Activated CD4-positive, alpha-beta T cell treated with anti-CD3 and anti-CD28 coated beads, Interleukin-2, Interleukin-6, amounts not matched to agents 100 ng/mL and 50 ng/mL, durations not matched to agents 16 hours and 8 hours (primary cell): ENCODE measurements around the gene CA14.
A peak's percentile ranks its signal among the peaks of the same experiment; 100 is the strongest.
"Not testable (repeated sequence)": the region's sequence is repeated elsewhere in the genome, so short reads cannot be mapped to it uniquely, and the experiment has no call there.

Source experiments
- DNase-seq: peaks from one replicate; pipeline ENCODE4 v3.0.0-alpha.2; 2020

CA14 gene

DNA sequence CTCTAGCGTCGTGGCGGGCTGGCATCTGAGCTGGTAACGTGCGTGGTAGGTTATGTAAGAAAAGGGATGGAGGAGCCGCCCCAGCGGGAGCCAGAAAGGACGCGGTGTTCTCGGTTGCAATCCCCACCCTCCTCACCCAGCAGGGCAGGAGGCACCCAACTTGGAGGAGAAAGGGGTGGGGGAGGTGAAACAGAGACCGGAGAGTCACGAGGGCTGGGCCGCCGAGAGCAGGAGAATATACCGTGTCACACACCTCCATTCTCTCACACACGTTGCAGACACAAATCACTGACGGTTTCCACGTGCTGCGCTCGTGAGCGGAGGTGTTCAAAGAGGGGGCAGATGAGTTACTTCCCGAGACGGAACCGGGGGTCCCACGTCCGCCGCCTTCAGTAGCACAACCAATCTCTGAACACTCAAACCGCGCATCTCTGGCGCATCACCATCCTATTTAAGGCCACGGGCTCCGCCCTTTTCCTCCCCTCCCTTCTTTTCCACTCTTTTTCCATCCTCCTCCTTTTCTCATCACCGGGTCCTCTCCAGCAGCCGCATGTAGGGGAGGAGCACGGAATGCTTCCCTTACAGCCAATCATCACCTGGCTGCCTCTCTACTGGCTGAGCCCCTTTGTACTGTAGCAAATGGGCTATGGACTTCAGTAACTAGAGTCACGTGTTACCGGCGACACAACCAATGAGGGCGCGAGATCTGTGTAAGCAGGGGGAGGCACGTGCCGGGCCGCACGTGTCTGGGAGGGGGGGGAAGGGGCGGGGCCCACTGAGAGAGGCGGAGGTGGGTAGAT lies 24.4 kb downstream of the CA14 start, which contains the start of gene CIART:
CIART (plus strand) TSS at position 797 of the 800 bp plus-strand sequence. CDS start 714 bp downstream, outside the sequence.
- DNase-seq: peak; percentile 79

DNA sequence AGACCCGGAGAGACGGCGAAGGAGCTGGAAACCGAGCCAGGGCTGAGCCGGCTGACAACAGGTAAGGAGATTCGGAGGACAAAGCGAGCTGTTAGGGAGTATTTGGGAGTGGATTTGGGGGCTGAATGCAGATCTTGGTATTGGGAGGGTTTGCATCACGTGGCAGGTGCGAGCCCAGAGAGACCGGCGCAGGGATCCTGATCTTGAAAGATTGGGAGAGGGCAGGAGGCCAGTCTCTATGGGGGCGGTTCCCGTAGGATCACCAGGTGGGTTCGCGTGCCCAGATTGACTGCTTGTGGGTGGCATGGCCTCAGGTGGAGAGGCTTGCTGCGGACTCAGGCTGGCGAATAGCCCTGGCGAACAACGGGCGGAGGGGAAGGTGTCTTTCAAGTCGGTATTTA lies 25.0 kb downstream of the CA14 start:
- DNase-seq: no peak

DNA sequence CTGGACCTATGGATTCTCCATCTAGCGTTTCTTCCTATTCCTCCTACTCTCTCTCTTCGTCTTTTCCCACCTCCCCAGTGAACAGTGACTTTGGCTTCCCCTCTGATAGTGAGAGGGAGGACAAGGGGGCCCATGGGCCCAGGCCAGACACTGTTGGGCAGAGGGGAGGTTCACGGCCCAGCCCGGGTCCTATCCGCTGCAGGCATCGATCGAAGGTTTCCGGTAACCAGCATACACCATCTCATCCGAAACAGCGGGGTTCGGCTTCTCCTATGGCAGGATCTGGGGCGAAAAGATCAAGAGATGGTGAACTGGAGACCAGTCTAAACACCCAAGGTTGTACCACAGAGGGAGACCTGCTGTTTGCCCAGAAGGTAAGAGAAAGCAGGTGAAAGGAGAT lies 25.7 kb downstream of the CA14 start:
- DNase-seq: no peak

DNA sequence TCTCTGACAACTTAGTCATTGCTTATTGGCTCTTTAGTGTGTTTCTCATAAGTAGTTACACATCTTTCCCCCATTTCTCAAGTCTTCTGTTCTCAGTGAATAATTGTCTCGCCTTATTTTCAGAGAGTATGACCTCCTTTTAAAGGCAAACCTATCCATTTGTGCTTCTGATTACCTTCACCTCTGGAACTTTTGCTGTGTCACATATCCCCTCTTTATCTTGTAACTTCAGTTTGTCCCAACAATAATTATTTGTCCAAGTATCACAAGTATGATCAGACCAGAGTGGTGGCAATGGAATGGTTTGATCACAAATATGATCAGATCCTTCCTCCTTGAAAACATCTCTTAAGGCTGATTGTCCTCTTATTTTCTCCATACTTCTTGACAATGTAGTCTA lies 30.8 kb downstream of the CA14 start:
- no peak for DNase-seq

DNA sequence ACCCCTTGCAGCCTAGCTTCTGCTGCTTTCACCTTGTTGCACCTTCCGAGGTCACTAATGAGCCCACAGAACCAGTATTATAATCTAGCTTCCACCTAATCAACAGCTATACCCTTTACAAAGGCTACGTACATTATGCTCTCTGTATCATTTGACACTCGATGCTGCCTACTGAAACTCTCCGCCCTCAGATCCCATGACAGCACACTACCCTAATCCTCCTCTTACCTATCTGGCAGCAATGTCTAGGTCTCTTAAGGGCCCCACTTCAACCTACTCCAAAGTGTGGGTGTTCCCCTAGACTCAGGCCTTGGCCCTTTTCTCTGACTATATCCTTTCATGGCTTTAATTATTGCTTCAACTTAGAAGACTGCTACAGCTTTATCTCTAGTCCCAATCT lies 31.2 kb downstream of the CA14 start:
- no peak for DNase-seq

DNA sequence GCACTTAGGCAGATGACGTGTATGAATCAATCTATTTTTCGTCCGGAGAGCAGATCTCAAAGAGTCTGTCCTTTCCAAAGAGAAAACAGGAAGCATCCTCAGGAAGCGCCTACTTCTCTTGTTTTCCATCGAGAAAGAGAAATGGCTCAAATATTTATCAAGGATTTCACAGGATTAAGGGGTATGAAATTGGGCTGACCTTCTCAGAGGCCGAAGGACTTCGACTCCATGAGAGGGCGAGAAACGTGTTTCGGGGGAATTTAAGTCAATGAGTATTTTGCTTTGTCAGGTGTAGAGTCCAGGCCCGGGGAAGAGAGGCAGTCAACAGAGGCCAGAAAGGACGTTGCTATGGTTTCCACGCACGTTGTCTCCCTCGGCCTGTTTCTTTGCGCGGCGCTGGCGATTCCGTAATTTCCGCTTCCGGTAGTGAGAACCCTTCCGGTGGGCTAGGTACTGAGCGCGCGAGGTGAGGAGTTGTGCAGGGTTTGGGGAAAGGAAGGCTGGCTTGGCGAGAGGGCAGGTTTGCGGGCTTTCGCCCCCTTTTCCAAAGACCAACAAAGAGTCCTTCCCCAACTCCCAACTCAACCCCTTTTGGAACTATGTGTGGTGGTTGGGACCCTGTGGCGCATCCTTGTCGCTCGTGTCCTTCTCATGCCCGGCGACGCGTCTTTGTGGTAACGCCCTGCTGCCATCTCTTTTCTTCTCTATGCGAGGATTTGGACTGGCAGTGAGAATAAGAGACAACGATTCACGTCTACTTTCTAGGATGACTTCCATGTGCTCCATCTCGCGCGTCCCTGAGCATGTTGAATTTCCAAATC lies 36.1 kb downstream of the CA14 start, which contains the start of gene MRPS21:
MRPS21 (plus strand) TSS at position 429 of the 821 bp plus-strand sequence. CDS start 506 bp downstream, outside the sequence.
- DNase-seq: peak; percentile 95

DNA sequence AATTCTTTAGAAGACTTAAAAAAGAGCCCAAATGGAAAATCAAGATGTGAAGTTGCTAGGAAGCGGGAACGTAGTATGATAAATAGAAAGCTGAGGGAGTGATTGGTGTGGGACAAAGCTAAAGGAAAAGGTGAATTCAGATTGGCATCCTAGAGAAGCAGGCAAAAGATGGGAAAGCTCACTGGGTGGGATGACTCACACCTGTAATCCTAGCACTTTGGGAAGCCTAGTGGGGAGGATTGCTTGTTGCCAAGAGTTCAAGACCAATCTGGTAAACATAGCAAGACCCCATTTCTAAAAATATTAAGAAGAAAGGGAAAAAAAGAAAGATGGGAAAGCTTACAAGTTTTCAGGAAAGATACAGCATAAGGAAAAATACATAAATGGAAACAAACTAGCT lies 37.9 kb downstream of the CA14 start:
- no peak for DNase-seq

DNA sequence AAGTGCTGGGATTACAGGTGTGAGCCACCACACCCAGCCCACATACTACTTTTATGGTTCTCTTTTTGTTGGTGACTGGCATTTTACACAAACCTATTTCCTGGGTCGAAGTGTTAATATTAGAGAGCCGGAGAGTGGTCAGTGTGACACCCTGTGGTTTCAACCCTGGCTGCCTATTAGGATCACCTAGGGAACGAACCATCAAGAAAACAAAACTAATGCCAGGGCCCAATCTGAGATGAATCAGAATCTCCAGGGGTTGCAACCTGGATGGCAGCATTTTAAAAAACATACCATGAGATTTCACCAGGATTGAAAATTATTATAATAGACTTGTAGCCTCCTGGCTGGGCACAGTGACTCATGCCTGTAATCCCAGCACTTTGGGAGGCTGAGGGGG lies 42.1 kb downstream of the CA14 start:
- no peak for DNase-seq

DNA sequence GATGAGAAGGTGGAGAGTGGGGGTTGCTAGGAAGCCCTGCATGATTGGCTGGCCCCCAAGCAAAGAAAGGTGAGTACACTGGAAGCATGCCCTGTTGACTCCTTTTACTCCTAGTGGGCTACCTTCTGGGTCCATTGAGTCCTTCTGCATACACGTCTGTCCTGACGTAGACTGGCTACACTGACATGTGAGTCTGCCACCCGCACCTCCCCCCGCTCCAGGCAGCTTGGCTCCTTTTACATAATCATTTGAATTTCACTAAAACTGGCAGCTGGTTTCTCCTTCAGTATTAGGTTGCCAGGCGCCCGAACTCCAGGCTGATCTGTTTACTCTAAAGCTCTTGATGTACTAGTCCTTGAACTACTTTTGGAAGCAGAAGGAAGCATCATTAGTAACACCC lies 44.8 kb downstream of the CA14 start:
- DNase-seq: no peak

DNA sequence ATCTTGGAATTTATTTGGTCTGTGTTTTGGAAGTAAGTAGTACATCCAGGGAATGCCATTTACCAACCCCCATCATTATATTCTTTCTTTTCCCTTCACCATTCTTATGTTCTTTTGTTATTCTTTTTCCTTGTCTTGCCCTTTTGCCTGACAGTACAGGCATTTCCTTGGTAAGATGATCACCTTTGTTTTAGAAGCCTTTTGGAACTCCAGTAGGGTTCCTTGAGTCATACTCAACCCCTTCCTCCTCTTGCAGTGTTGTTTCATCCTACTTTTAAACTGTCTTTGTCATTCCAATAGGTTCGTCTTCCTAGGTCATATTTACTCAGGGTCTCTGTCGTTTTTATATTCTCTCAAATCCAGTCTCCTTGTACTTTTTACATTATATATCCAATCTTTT lies 45.3 kb downstream of the CA14 start:
- no peak for DNase-seq

DNA sequence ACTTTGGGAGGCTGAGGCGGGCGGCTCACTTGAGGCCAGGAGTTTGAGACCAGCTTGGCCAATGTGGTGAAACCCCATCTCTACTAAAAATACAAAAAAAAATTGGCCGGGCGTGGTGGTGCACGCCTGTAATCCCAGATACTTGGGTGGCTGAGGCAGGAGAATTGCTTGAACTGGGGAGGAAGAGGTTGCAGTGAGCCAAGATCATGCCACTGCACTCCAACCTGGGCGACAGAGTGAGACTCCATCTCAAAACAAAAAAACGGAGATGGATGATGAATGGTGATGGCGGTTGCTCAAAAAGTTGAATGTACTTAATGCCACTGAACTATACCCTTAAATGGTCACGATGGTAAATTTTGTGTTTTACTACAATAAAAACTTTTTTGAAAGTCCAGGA lies 51.0 kb downstream of the CA14 start:
- DNase-seq: not testable (repeated sequence)

DNA sequence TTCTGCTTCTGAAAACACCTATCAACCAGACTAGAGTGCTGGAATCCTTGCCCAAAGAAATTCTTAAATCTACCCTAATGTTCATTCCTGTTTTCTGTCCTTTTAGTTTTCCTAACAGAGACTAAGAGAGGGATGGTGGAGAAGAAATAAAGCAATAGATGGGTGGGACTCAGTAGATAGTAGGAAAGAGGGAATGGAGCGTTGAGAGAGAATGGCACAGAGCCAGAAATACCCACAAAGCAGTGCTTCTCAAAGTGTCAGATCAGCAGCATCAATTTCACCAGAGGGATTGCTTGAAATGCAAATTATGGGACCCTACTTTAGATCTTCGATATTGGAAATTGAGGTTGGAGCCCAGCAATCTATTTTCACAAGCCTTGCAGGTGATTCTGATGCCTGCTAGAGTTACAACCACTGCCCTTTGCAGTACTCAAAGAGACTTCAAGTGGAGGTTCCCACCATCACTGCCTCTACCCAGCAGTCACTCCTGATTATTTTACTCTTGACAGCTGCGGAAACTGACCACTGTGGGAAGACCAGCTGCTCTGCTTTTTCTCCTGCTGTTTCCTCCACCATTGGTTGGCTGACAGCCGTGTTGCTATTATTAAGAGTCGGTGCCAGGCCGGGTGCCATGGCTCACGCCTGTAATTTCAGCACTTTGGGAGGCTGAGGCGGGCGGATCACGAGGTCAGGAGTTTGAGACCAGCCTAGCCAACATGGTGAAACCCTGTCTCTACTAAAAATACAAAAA lies 52.4 kb downstream of the CA14 start:
- no peak for DNase-seq

DNA sequence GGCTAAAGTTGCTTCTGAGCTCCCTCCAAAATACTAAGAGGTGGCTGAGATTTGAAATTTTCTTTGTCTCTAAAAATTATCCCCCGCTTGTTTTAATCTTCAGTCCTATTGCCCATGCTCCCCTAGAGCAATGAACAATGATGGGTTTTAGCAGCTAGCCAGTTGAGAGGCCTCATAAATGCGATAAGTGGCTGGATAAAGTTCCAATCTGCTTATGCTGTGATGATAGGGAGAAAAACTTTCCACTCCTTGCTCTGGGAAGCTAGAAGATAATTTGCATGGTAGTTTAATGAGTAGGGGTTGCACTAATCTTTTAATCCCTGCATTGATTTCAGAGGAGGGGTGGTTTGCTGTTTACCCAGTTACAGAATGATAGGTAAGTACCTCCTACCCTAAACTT lies 54.2 kb downstream of the CA14 start:
- no peak for DNase-seq
